Measurements from ENCODE around the gene BOLL.
"Not testable (repeated sequence)": the region's sequence is repeated elsewhere in the genome, so short reads cannot be mapped to it uniquely, and the experiment has no call there.

GRCh38 chr2:197834771-197835170 lies 49.7 kb upstream of the BOLL start:
- TF ChIP-seq PATZ1 (CRISPR knock-in tag; IDR thresholded peaks at IDR 0.05; ENCODE audit: borderline replicate concordance); CREB5 (CRISPR knock-in tag; IDR thresholded peaks at IDR 0.05; ENCODE audit: low read depth); ZC3H10 (CRISPR knock-in tag; IDR thresholded peaks at IDR 0.05); RARB (CRISPR knock-in tag; IDR thresholded peaks at IDR 0.05); TCF4 (CRISPR knock-in tag; IDR thresholded peaks at IDR 0.05; ENCODE audit: borderline replicate concordance); ARNTL (CRISPR knock-in tag; IDR thresholded peaks at IDR 0.05; ENCODE audit: borderline replicate concordance, low read depth); ESRRG (CRISPR knock-in tag; IDR thresholded peaks at IDR 0.05); ZNF70 (CRISPR knock-in tag; IDR thresholded peaks at IDR 0.05): not testable (repeated sequence)

Data from SK-N-SH treated with all-trans-retinoic acid at 6 μM for 48 hours (cell line).